HG02759 (cell line): ENCODE results near the gene OR4K15.
"Not testable (repeated sequence)": the region's sequence is repeated elsewhere in the genome, so short reads cannot be mapped to it uniquely, and the experiment has no call there.

Experiments
- ATAC-seq: cut with Tn5 transposase; IDR thresholded peaks from one replicate; pipeline ENCODE4 v1.9.1; 2021; ENCODE audit warnings: mild to moderate bottlenecking, moderate library complexity; ENCODE audit not compliant: unreplicated experiment

OR4K15 gene, protein sequence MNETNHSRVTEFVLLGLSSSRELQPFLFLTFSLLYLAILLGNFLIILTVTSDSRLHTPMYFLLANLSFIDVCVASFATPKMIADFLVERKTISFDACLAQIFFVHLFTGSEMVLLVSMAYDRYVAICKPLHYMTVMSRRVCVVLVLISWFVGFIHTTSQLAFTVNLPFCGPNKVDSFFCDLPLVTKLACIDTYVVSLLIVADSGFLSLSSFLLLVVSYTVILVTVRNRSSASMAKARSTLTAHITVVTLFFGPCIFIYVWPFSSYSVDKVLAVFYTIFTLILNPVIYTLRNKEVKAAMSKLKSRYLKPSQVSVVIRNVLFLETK

DNA sequence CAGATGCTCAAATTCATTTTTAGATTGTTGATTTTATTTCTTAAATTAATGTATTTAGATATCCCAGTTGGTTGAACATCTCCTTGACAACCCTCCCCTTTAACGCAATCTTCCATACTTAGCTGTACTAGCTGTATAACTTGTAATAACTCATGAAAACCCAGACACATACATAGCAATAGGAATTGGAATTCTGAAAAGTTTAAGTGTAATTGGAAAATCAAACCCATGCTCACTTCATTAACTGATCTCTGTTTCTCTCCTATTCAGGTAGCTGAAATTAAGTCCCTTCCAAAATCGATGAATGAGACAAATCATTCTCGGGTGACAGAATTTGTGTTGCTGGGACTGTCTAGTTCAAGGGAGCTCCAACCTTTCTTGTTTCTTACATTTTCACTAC, at the start of gene OR4K15:
Gene OR4K15, plus strand, starts transcription at position 301 of the 400 bp plus-strand sequence. Its CDS starts 0 bp downstream, at position 301.
- no peak for ATAC-seq

DNA sequence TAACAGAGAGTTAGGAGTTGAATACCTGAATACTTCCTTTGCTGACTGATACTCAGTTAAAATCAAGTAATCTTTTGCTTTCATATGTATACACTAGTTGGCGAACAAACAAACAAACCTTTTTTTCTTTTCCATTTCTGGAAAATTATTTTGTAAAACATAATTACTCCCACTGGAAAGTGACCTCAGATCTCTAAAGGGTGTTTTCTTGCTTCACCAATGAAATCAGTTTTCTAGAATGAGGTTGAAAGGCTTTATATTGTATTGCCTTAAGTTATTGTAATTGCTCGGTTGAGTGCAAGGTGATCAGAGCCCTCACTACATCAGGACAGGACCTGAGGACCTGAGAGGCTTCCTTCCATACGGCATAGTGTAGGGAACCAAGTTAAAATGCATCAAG, 44.8 kb upstream of the OR4K15 start, which contains the start of gene OR4K1:
Gene OR4K1, plus strand, starts transcription at position 301 of the 400 bp plus-strand sequence. CDS start 4,750 bp downstream, outside the sequence.
- no peak for ATAC-seq

DNA sequence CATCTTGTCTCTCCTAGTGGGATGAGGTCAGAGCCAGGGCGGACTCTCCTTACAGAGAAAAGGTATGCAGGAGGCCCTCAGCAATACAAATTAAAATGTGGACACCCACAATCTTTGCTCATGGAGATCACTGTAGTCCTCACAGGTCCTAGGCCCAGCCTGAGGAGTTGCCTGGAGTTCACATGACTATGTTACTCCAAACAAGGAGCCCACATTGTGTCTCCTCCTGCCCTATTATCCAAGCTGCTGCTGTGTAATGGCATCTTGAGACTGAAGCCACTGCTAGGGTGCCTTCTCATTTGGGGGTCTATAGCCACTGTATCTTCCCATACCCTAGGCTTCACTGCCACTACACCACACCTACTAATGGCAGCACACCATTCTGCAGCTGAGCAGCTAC, 33.7 kb upstream of the OR4K15 start:
- ATAC-seq: no peak

GRCh38 chr14:19947413-19948090, 27.8 kb upstream of the OR4K15 start:
- ATAC-seq: no peak

DNA sequence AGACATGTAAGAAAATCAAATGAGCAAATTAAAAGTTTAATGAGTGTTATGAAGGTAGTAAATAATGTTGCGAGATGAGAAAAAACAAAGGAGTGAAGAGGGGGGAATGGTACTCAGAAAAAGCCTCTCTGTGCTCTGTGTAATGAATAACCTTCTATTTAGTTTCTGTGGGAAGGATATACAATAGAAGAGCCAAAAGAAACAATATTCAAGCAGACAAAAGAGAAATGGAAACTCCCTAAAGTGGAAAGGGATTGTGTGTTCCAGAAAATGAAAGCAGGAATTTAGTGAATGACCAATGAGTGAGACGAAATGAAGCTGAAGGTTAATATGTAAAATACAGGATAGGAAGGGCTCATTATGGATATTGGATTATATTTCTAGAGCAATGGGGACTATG, 26.2 kb upstream of the OR4K15 start:
- ATAC-seq: no peak

DNA sequence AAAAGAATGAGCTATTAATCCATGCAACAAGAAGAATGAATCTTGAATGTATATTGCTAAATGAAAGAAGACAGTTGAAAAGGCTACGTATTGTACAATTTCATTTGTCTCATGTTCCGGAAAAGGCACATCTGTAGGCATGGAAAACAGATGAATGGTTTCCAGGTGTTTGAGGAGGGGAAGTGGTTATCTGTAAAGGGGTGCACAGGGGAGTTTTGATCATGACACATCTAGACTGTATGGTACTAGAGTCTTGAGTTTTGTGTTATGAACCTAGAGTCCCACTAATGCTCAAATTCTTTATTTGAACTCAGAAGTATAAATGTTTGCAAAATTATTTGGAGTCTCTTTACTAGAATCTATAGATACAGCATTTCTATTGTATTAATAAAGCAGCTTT, 5.7 kb upstream of the OR4K15 start:
- ATAC-seq: not testable (repeated sequence)

- no peak for ATAC-seq
These were observed 547 bp upstream of the OR4K15 start for GRCh38 chr14:19974844-19975243.

DNA sequence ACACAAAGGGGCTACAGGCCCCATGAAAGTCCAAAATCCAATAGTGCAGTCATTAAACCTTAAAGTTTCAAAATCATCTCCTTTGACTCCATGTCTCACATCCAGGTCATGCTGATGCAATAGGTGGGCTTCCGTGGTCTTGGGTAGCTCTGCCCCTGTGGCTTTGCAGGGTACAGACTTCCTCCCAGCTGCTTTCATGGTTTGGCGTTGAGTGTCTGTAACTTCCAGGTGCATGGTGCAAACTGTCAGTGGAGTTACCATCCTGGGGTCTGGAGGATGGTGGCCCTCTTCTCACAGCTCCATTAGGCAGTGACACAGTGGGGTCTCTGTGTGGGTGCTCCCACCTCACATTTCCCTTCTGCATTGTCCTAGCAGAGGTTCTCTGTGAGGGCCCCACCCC, 18.0 kb downstream of the OR4K15 start:
- no peak for ATAC-seq

DNA sequence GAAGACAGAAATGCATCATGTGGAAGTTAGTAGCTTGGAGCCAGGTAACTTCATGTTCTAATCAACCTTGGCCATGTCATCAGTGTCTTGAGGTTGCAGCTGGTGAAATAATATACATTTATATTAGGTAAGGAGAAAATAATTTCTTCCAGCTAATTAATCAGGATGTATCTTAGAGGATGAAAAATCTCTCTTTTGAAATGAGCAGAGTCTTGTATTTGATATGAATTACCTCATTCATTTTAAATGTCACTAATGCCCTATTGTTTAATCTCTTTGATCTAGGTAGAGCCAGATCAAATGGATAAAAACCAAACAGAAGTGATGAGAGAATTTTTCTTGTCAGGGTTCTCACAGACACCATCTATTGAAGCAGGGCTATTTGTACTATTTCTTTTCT, 26.5 kb downstream of the OR4K15 start, which contains the start of gene OR4Q2:
Gene OR4Q2, plus strand, starts transcription at position 301 of the 400 bp plus-strand sequence.
- ATAC-seq: no peak

GRCh38 chr14:20002319-20002718, 26.9 kb downstream of the OR4K15 start:
- no peak for ATAC-seq

- no peak for ATAC-seq
These were observed 32.8 kb downstream of the OR4K15 start for GRCh38 chr14:20008156-20008555.

- no peak for ATAC-seq
These were observed 44.0 kb downstream of the OR4K15 start, which contains the start of gene OR4K14 for GRCh38 chr14:20019257-20019865. Gene OR4K14, minus strand, starts transcription at chr14:20019307. Its CDS starts 4,114 bp downstream, at chr14:20015193.
